Measurements from ENCODE around the gene STK17B. TPM values are rescaled to one million over a fixed set of nuclear protein-coding genes. Genes with fewer than 3 reads are reported as not detected.

Gene STK17B
- total and polyA plus RNA-seq, 10 of the 15 experiments (the other 5 are each of a cell fraction or from before 2014, with no cell fraction given), result 21.2 to 108 (median 53.7) TPM

DNA sequence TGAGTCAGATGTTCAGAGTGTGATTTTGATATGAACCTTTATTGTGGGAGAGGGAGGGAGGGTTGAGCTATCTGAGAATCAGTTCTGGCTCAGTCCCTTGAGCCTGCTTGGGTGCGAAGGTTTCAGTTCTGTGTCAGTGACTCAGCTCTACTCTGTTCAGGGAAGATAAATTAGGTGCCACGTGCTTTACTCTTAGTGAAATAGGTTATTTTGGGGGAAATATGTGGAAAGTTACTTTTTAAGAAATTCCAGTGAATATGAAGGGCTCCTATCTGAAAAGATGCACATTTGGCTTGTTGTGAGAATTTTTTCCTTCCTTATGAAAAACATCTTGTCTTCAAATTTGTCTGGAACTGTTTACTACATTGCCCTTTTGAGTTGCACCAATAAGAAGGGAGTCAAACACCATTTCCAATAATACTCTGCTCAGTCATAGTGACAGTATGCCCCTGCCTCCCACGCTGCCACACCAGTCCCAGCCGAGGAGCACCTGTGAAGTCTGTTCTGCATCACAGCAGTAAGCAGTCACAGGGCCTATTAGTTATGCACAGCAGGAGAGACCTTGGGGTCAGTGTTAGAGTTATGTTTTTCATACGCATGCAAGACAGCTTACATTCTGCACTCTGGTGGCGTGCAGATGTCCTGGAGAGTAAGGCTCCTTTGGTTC, 69.9 kb downstream of the STK17B start (continued):
- no peak for TF ChIP-seq ZBTB4 (CRISPR knock-in tag; IDR thresholded peaks at IDR 0.05)
- TF ChIP-seq SPI1 (IDR thresholded peaks at IDR 0.05; ENCODE audit: borderline replicate concordance, insufficient read depth, low read depth, low read length), result peak; percentile 49; the same call in 1 of the 2 replicates
- TF ChIP-seq, protein P1, sequence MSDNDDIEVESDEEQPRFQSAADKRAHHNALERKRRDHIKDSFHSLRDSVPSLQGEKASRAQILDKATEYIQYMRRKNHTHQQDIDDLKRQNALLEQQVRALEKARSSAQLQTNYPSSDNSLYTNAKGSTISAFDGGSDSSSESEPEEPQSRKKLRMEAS (IDR thresholded peaks at IDR 0.05; ENCODE audit: low read depth, low read length), result peak; percentile 89
- TF ChIP-seq KLF5 (IDR thresholded peaks at IDR 0.05; ENCODE audit: partially characterized antibody), result peak; percentile 69
- TF ChIP-seq MTA3 (IDR thresholded peaks at IDR 0.05; ENCODE audit: borderline replicate concordance, low read length), result peak; percentile 62; the same call in 1 of the 2 replicates
- TF ChIP-seq GATAD2B (conservative IDR thresholded peaks at IDR 0.05; ENCODE audit: low read depth), result peak; percentile 41; the same call in 1 of the 2 replicates
- TF ChIP-seq CHD2 (IDR thresholded peaks at IDR 0.05; ENCODE audit: borderline replicate concordance, low read depth, low read length), result 0 out of 2 replicates have a peak, but pooled peaks have one; percentile 20
- TF ChIP-seq ZNF622 (IDR thresholded peaks at IDR 0.05), result no peak
- TF ChIP-seq PAX5 (IDR thresholded peaks at IDR 0.05; ENCODE audit: borderline replicate concordance, low read depth, low read length), result peak; percentile 70; the same call in 1 of the 2 replicates
- peak; percentile 80 for TF ChIP-seq BCL11A (IDR thresholded peaks at IDR 0.05; ENCODE audit: low read depth, low read length)
- no peak for TF ChIP-seq REST (IDR thresholded peaks at IDR 0.05; ENCODE audit: low read depth, low read length)
- TF ChIP-seq NR2F1 (conservative IDR thresholded peaks at IDR 0.05), result peak; percentile 96
- TF ChIP-seq MYB (IDR thresholded peaks at IDR 0.05; ENCODE audit: borderline replicate concordance, low read depth, low read length), result no peak
- TF ChIP-seq ZNF24 (IDR thresholded peaks at IDR 0.05), result 0 out of 2 replicates have a peak, but pooled peaks have one; percentile 5
- peak; percentile 54 for TF ChIP-seq ZBED1 (IDR thresholded peaks at IDR 0.05; ENCODE audit: borderline replicate concordance)
- peak; percentile 41; the same call in 1 of the 2 replicates for TF ChIP-seq SMARCA5 (IDR thresholded peaks at IDR 0.05)
- peak; percentile 73 for TF ChIP-seq JUNB (IDR thresholded peaks at IDR 0.05)
- TF ChIP-seq ZNF592 (IDR thresholded peaks at IDR 0.05), result no peak
- TF ChIP-seq POU2F2 (IDR thresholded peaks at IDR 0.05; ENCODE audit: borderline replicate concordance, low read depth, low read length), result peak; percentile 97
- no peak for TF ChIP-seq FOS (IDR thresholded peaks at IDR 0.05; ENCODE audit: borderline replicate concordance, extremely low read depth, insufficient read length)

All from GM12878 (cell line).